Measurements from ENCODE around the gene PEF1. TPM values are rescaled to one million over a fixed set of nuclear protein-coding genes. Genes with fewer than 3 reads are reported as not detected.

Gene PEF1
- total and polyA plus RNA-seq, 2 experiments from 2014 or later, result 22.3 to 68.5 TPM

GRCh38 chr1:31664528-31664927 lies 19.9 kb upstream of the PEF1 start:
- DNase-seq (ENCODE audit: low spot score) (no peak), ATAC-seq (no peak)
- H2AFZ ChIP-seq, result no peak overlapping the region
- no peaks in the 10 kb centered on the region for H3K27me3 ChIP-seq (ENCODE audit: insufficient read depth)
- H3K27ac ChIP-seq (ENCODE audit: low read depth), result no peak overlapping the region
- H3K9me2 ChIP-seq (ENCODE audit: insufficient read depth), result no peaks in the 10 kb centered on the region
- H3K4me3 ChIP-seq, result no peak overlapping the region
- no peaks in the 10 kb centered on the region for H4K20me1 ChIP-seq (replicated peaks; ENCODE audit: insufficient read depth)
- no peaks in the 10 kb centered on the region for H3K4me1 ChIP-seq (ENCODE audit: insufficient read depth)
- peaks cover 15% of the 10 kb centered on the region for H3K4me1 Mint-ChIP-seq
- H3K4me3 Mint-ChIP-seq, result no peak overlapping the region
- no peaks in the 10 kb centered on the region for H3K36me3 ChIP-seq (ENCODE audit: insufficient read depth)
- no peaks in the 10 kb centered on the region for H3K36me3 Mint-ChIP-seq (ENCODE audit: low read depth)
- no peaks in the 10 kb centered on the region for H3F3A ChIP-seq (replicated peaks; ENCODE audit: low read depth)
- no peaks in the 10 kb centered on the region for H3K79me2 ChIP-seq (replicated peaks; ENCODE audit: insufficient read depth)
- TF ChIP-seq CREB1 (CRISPR knock-in tag; IDR thresholded peaks at IDR 0.05; ENCODE audit: low read depth) (no peak), EZH2phosphoT487 (IDR thresholded peaks at IDR 0.05; ENCODE audit: unreplicated experiment) (no peak), STAT1 (IDR thresholded peaks at IDR 0.05; ENCODE audit: unreplicated experiment) (no peak)
- no peak overlapping the region for H3K27ac Mint-ChIP-seq
- H3K27me3 Mint-ChIP-seq (ENCODE audit: insufficient read depth, low read depth, poor library complexity), result peaks cover 11% of the 10 kb centered on the region
- no peak overlapping the region for H3K4me2 ChIP-seq
- H3K9me3 Mint-ChIP-seq, result no peaks in the 10 kb centered on the region

- H3K36me3 Mint-ChIP-seq (ENCODE audit: low read depth), result no peaks in the 10 kb centered on the region
Measured at GRCh38 chr1:31663622-31664452, 19.2 kb upstream of the PEF1 start.

More at GRCh38 chr1:31663622-31664452, 19.2 kb upstream of the PEF1 start:
- ATAC-seq (peak; percentile 71), DNase-seq (ENCODE audit: low spot score) (peak; percentile 82)
- H3K36me3 ChIP-seq (ENCODE audit: insufficient read depth), result no peaks in the 10 kb centered on the region
- H4K20me1 ChIP-seq (replicated peaks; ENCODE audit: insufficient read depth), result no peaks in the 10 kb centered on the region
- H3K27ac ChIP-seq (ENCODE audit: low read depth), result no peak overlapping the region
- Mint-ChIP-seq H3K4me1 (peaks cover 12% of the 10 kb centered on the region), H3K9me3 (no peaks in the 10 kb centered on the region), H3K4me3 (no peak overlapping the region), H3K27ac (no peak overlapping the region), H3K27me3 (ENCODE audit: insufficient read depth, low read depth, poor library complexity) (peaks cover 7% of the 10 kb centered on the region)
- no peaks in the 10 kb centered on the region for H3F3A ChIP-seq (replicated peaks; ENCODE audit: low read depth)
- TF ChIP-seq CTCF (conservative IDR thresholded peaks at IDR 0.05; ENCODE audit: low read depth in 2 of 2) (peak; percentile 89 to 97), EZH2phosphoT487 (IDR thresholded peaks at IDR 0.05; ENCODE audit: unreplicated experiment) (no peak)
- no peak overlapping the region for H3K4me2 ChIP-seq
- H3K4me3 ChIP-seq, result no peak overlapping the region
- no peaks in the 10 kb centered on the region for H3K79me2 ChIP-seq (replicated peaks; ENCODE audit: insufficient read depth)
- no peak overlapping the region for H2AFZ ChIP-seq
- H3K27me3 ChIP-seq (ENCODE audit: insufficient read depth), result no peaks in the 10 kb centered on the region
- H3K9me2 ChIP-seq (ENCODE audit: insufficient read depth), result no peaks in the 10 kb centered on the region
- no peaks in the 10 kb centered on the region for H3K4me1 ChIP-seq (ENCODE audit: insufficient read depth)

All from GM23338 (cell line).